Coronary artery (tissue), 2 donors: ENCODE data around the gene ST6GALNAC2.

Source experiments
- DNase-seq: peaks from one replicate; pipeline ENCODE4 v3.0.0-alpha.2; 2017; ENCODE audit warnings: low spot score
- H3K27ac ChIP-seq, 2 donors: fragments of 200-600 bp; sonication (generic); one replicate each; pipeline ENCODE4 v1.5.1; 2016 to 2019
- H3K4me3 ChIP-seq: fragments of 200-600 bp; sonication (generic); 2 replicates; pipeline ENCODE4 v1.5.1; 2016; ENCODE audit warnings: mild to moderate bottlenecking, moderate library complexity
- TF ChIP-seq, protein P1 (sequence below): fragments of 200-600 bp; sonication (generic); IDR thresholded peaks from one replicate; pipeline ENCODE4 v1.5.1; 2019; ENCODE audit warnings: antibody characterized with exemption

Gene ST6GALNAC2

DNA sequence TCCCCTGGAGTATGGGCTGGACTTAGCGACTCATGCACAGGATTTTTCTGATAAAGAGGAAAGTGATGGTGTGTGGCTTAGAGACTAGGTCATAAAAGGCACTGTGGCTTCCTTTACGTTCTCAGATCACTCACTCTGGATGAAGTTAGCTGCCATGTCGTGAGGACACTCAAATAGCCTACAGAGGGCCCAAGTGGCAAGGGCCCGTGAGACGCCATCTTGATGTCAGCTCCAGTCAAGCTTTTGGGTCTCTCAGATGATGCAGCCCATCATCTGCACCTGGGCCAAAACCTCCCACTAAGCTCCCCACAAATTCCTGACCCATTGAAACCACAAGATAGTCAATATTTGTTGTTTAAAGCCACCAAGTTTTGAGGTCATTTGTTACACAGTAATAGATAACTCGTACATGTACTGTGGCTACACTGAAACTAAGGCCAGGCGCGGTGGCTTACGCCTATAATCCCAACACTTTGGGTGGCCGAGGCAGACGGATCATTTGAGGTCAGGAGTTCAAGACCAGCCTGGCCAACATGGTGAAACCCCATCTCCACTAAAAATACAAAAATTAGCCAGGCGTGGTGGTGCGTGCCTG is 14.7 kb downstream of the ST6GALNAC2 start:
- Histone ChIP-seq H3K4me3 (no peak overlapping the region), H3K27ac (no peak overlapping the region)
- no peak for DNase-seq
- TF ChIP-seq, protein P1, sequence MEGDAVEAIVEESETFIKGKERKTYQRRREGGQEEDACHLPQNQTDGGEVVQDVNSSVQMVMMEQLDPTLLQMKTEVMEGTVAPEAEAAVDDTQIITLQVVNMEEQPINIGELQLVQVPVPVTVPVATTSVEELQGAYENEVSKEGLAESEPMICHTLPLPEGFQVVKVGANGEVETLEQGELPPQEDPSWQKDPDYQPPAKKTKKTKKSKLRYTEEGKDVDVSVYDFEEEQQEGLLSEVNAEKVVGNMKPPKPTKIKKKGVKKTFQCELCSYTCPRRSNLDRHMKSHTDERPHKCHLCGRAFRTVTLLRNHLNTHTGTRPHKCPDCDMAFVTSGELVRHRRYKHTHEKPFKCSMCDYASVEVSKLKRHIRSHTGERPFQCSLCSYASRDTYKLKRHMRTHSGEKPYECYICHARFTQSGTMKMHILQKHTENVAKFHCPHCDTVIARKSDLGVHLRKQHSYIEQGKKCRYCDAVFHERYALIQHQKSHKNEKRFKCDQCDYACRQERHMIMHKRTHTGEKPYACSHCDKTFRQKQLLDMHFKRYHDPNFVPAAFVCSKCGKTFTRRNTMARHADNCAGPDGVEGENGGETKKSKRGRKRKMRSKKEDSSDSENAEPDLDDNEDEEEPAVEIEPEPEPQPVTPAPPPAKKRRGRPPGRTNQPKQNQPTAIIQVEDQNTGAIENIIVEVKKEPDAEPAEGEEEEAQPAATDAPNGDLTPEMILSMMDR = no peak

DNA sequence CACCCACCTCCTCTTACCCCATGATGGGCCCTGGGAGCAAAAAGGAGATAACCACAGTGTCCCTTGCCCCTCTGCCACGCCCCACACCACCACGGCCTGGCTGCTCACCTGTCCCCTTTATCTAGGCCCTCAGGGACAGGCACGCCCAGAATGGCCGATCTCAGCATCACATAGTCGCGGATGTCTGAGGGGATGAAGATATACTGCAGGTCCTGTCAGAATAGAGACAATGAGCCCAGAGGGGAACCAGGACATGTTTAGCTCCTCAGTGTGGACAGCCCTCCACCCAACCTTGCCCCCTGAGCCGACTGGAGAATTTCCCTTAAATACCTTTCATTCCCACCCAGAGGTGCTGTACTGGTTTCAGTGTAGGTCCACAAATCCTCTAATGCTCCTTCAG is 15.2 kb downstream of the ST6GALNAC2 start:
- no peak overlapping the region for H3K27ac ChIP-seq

DNA sequence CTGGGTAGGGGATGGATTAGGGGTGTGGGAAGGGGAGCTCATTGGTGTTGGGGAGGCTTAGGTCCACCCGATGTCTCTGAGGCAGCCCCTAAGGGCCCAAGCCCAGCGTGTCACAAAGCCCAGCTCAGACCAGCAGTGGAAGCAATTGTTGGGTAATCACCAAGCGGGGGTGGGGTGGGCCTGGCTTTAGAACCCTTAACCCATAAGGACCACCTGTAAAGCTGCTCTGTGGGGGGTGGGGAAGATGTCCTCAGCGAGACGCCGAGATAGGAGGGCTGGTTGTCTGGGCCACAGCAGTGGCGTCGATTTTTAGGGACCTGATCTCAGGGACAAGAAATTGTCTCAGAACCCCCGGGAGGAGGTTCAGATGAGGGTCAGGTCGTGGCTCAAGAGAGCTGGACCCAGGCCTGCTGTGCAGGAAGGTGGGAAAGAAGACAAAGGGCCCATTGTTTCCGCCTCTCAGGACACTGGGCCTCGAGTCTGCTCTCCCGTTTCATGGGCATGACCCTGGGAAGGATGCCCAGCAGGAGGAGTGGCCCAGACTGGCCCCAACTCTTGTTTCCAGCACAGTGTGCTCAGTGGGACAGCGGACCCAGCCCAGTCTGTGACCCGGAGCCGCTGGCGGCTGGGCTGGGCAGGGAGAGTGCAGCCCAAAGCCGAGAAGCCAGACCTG is 15.9 kb downstream of the ST6GALNAC2 start:
- TF ChIP-seq, protein P1 = no peak
- H3K4me3 ChIP-seq = no peak overlapping the region
- H3K27ac ChIP-seq = no peak overlapping the region
- DNase-seq = no peak

More for the DNA sequence above, 15.2 kb downstream of the ST6GALNAC2 start:
- DNase-seq = no peak
- H3K4me3 ChIP-seq = no peak overlapping the region
- TF ChIP-seq, protein P1 = no peak

DNA sequence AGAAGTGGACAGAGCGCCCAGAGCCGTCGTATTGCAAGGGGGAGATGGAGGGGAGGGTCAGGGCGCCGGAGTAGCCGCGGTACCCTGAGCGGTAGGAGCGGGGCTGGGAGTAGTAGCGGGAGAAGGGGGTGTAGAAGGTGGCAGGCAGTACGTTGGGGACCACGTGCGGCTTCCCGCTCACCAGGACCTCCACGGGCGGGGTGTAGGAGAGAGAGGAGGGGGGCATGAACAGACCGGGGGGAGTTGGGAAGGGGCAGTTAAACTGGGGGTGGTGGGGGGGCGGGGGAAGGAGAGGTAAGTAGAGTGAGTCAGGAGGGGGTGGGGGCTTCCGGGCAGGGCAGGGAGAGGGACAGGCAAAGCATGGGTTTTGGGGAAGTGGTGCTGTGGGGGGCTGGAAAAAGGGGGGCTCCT is 16.8 kb downstream of the ST6GALNAC2 start:
- Histone ChIP-seq H3K27ac (no peak overlapping the region), H3K4me3 (no peak overlapping the region)
- TF ChIP-seq, protein P1 = no peak
- DNase-seq = no peak

DNA sequence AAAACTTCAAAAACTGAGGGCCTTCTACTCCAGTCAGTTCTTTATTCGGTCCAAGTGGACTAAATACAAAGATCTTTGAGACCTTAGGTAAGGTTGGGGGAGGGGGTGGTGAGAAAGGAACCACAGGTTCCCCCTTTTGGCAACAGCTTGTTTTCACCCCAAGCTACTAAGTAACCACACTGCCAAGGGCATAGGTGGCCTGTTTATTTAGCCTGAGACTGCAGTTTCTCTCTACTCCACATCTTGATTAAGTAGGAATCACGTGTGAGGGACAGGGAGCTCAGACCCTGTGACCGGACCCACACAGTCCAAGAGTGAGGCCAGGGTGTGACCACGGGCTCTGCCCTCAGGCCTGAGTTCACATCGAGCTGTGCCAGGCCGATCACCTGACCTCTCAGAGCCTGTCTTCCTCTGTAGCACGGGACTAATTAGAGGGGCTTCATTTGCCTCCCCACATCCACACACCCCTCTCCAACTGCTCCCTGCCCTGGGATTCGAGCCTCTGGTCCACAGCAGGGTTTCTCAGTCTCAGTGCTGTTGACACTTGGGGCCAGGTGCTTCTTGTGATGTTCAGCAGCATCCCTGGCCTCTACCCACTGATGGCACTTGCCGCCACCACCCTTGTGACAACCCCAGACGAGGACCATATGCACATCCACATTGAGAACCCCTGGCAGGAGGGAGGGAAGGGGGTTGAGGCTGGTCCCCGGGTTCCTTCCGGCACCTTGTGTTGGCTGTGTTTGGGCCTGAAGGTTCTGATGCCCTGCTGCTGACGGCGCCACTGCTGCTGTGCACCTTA is 17.8 kb downstream of the ST6GALNAC2 start:
- H3K27ac ChIP-seq = no peak overlapping the region
- TF ChIP-seq, protein P1 = no peak
- no peak for DNase-seq
- no peak overlapping the region for H3K4me3 ChIP-seq

DNA sequence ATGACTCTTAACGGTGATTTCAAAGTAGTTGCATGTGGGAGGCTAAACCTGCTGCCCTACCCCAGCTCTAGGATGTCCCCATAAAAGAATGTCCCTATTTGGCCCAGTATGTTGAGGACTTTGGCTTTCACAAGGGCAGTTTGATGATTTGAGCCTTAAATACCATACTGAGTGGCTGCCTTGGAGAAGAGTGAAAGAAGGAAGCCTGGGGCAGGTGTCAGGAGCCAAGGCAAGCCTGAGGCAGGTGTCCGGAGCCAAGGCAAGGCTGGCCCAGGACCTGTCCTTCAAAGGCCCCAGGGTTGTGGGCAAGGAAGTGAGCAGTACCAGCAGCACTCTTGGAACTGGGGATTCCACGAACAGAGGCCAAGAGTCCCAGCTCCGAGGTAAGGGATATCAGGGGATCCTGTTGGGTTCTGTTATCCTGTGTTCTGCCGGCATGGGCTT is 18.6 kb downstream of the ST6GALNAC2 start:
- DNase-seq = no peak
- no peak overlapping the region for H3K27ac ChIP-seq
- TF ChIP-seq, protein P1 = no peak
- no peak overlapping the region for H3K4me3 ChIP-seq
